SK-N-SH (cell line): ENCODE results near the gene PBX4. TPM values are rescaled to one million over a fixed set of nuclear protein-coding genes. Genes with fewer than 3 reads are reported as not detected.

Experiments used
- CTCF ChIA-PET: fragments of 300-600, 350-600 bp; formaldehyde crosslinking; extraction: SDS; loops from one replicate; lab custom pipeline; 2021; lab: Yijun Ruan, JAX
- POLR2A ChIA-PET: fragments of 350-600 bp; sonication (Branson Sonifier 250); formaldehyde crosslinking; extraction: SDS; loops from one replicate; lab custom pipeline; 2020; ENCODE audit warnings: antibody characterized with exemption, inconsistent platforms; lab: Yijun Ruan, JAX
- DNase-seq: peaks from one replicate; pipeline ENCODE4 v3.0.0; 2012
- H2AFZ ChIP-seq: fragments of 200-600 bp; sonication (generic); 2 replicates; pipeline ENCODE4 v1.8.1; 2016; ENCODE audit warnings: antibody characterized with exemption, mild to moderate bottlenecking, low read depth
- H3F3A ChIP-seq: fragments of 200-600 bp; sonication (generic); replicated peaks from 2 replicates; pipeline ENCODE3; 2016; ENCODE audit warnings: antibody characterized with exemption, mild to moderate bottlenecking; ENCODE audit not compliant: insufficient read depth
- H3K27ac ChIP-seq, 2 experiments: fragments of 200-500 bp in 1 of 2; fragments of 200-600 bp in 1 of 2; sonication (Bioruptor generic) in 1 of 2; sonication (generic), shearing (Covaris generic) in 1 of 2; 2 replicates each; pipeline versions ENCODE4 v1.5.1 to v1.6.1; 2014 to 2016; ENCODE audit warnings: low read depth in 2 of 2, inconsistent platforms in 1 of 2, low read length in 1 of 2, mild to moderate bottlenecking in 1 of 2, mixed read lengths in 1 of 2
- H3K27me3 ChIP-seq: fragments of 200-600 bp; sonication (generic), shearing (Covaris generic); 2 replicates; pipeline ENCODE4 v1.6.1; 2016; ENCODE audit warnings: mixed run types; ENCODE audit not compliant: insufficient read depth
- H3K36me3 ChIP-seq, 2 experiments: fragments of 200-500 bp in 1 of 2; fragments of 200-600 bp in 1 of 2; sonication (Bioruptor generic) in 1 of 2; sonication (generic) in 1 of 2; replicated peaks in 1 of 2; 2 replicates each; pipeline versions ENCODE3 to v1.5.1; 2014 to 2016; ENCODE audit warnings: low read length in 1 of 2, mild to moderate bottlenecking in 1 of 2; ENCODE audit not compliant: insufficient read depth in 2 of 2, control insufficient read depth in 1 of 2
- H3K4me1 ChIP-seq, 2 experiments: fragments of 200-500 bp in 1 of 2; fragments of 200-600 bp in 1 of 2; sonication (Bioruptor generic) in 1 of 2; sonication (generic), shearing (Covaris generic) in 1 of 2; 2 replicates each; pipeline versions ENCODE4 v1.5.1 to v1.6.1; 2014 to 2016; ENCODE audit warnings: low read depth in 1 of 2, low read length in 1 of 2, mixed run types in 1 of 2; ENCODE audit not compliant: insufficient read depth in 2 of 2, control insufficient read depth in 1 of 2
- H3K4me2 ChIP-seq: fragments of 200-600 bp; sonication (generic), shearing (Covaris generic); 2 replicates; pipeline ENCODE4 v1.6.1; 2017; ENCODE audit warnings: mixed run types
- H3K4me3 ChIP-seq, 2 experiments: fragments of 200-500 bp in 1 of 2; fragments of 200-600 bp in 1 of 2; sonication (Bioruptor generic) in 1 of 2; sonication (generic), shearing (Covaris generic) in 1 of 2; 2 replicates each; pipeline versions ENCODE4 v1.5.1 to v1.8.1; 2014 to 2016; ENCODE audit warnings: low read depth in 2 of 2, inconsistent platforms in 1 of 2, low read length in 1 of 2, mild to moderate bottlenecking in 1 of 2, mixed read lengths in 1 of 2, moderate library complexity in 1 of 2
- H3K79me2 ChIP-seq: fragments of 200-600 bp; sonication (generic); 2 replicates; pipeline ENCODE4 v1.8.1; 2017; ENCODE audit warnings: mild to moderate bottlenecking; ENCODE audit not compliant: insufficient read depth
- H3K9ac ChIP-seq: fragments of 200-600 bp; sonication (generic); 2 replicates; pipeline ENCODE4 v1.6.1; 2017; ENCODE audit warnings: mixed run types
- H3K9me2 ChIP-seq: fragments of 200-600 bp; sonication (generic); 2 replicates; pipeline ENCODE4 v1.6.1; 2017; ENCODE audit warnings: mixed run types
- H3K9me3 ChIP-seq: fragments of 200-600 bp; sonication (generic); 2 replicates; pipeline ENCODE4 v1.6.1; 2017; ENCODE audit warnings: mixed run types, mild to moderate bottlenecking, moderate library complexity
- H4K20me1 ChIP-seq: fragments of 200-600 bp; sonication (generic); 2 replicates; pipeline ENCODE4 v1.6.1; 2017; ENCODE audit warnings: mild to moderate bottlenecking, mixed run types; ENCODE audit not compliant: insufficient read depth
- EZH2phosphoT487 ChIP-seq: fragments of 200-600 bp; sonication (generic); IDR thresholded peaks from 2 replicates; pipeline ENCODE4 v1.6.1; 2017; ENCODE audit warnings: low read depth, mixed run types, mild to moderate bottlenecking, antibody characterized with exemption, moderate library complexity, borderline replicate concordance
- FOXJ3 ChIP-seq: sonication (generic); formaldehyde crosslinking; IDR thresholded peaks from 2 replicates; pipeline ENCODE4 v1.5.1; 2020; ENCODE audit warnings: mild to moderate bottlenecking, missing genetic modification reagents
- FOXM1 ChIP-seq: IDR thresholded peaks from 2 replicates; pipeline ENCODE4 v1.4.0; 2012; ENCODE audit warnings: low read depth, mild to moderate bottlenecking
- GABPA ChIP-seq: IDR thresholded peaks from 2 replicates; pipeline ENCODE4 v1.4.0; 2012; ENCODE audit warnings: low read depth, mild to moderate bottlenecking
- JUND ChIP-seq: IDR thresholded peaks from 2 replicates; pipeline ENCODE4 v1.4.0; 2012
- MXI1 ChIP-seq: IDR thresholded peaks from 2 replicates; pipeline ENCODE4 v1.6.1; 2012; ENCODE audit warnings: mild to moderate bottlenecking, low read depth, low read length, improper control_type of control experiment
- NFIC ChIP-seq: IDR thresholded peaks from 2 replicates; pipeline ENCODE4 v1.4.0; 2012; ENCODE audit warnings: borderline replicate concordance
- RAD21 ChIP-seq: IDR thresholded peaks from 2 replicates; pipeline ENCODE4 v1.6.1; 2012; ENCODE audit warnings: mild to moderate bottlenecking, low read length
- RCOR1 ChIP-seq: fragments of 150-350 bp; IDR thresholded peaks from 2 replicates; pipeline ENCODE4 v1.6.1; 2017; ENCODE audit warnings: antibody characterized with exemption, low read length
- REST ChIP-seq: IDR thresholded peaks from 2 replicates; pipeline ENCODE4 v1.6.1; 2012; ENCODE audit warnings: mild to moderate bottlenecking, low read depth, low read length, moderate library complexity
- RXRA ChIP-seq: IDR thresholded peaks from 2 replicates; pipeline ENCODE4 v1.4.0; 2012; ENCODE audit warnings: low read depth, mild to moderate bottlenecking, borderline replicate concordance
- TAF1 ChIP-seq: IDR thresholded peaks from 2 replicates; pipeline ENCODE4 v1.6.1; 2012; ENCODE audit warnings: low read depth, mild to moderate bottlenecking, low read length, moderate library complexity, borderline replicate concordance
- USF1 ChIP-seq: IDR thresholded peaks from 2 replicates; pipeline ENCODE4 v1.4.0; 2012; ENCODE audit warnings: low read depth, borderline replicate concordance
- ZBTB33 ChIP-seq: IDR thresholded peaks from 2 replicates; pipeline ENCODE4 v1.4.0; 2012; ENCODE audit warnings: low read depth, borderline replicate concordance
- WGBS: methylation state at CpG from one replicate; pipeline ENCODE4 v1.1.6; 2017; ENCODE audit warnings: low lambda C conversion rate; 5-methylcytosine and 5-hydroxymethylcytosine counted together
- polyA plus RNA-seq, 3 experiments: library from polyadenylated mRNA; depleted of rRNA; stranded (reverse); fragments of >200 nt; gene quantifications; 2 replicates each; pipeline ENCODE4 v1.2.3, GENCODE V29; 2012
- TF ChIP-seq, protein P1 (sequence below): IDR thresholded peaks from 2 replicates; pipeline ENCODE4; 2012

PBX4 gene
- polyA plus RNA-seq, 1 of the 3 experiments (the other 2 are of a cell fraction), result 6.4 TPM

GRCh38 chr19:19663256-19664120 lies 45.0 kb upstream of the PBX4 start, which contains the start of gene ATP13A1 (continued):
- TF ChIP-seq JUND (no peak), USF1 (no peak), RCOR1 (no peak), ZBTB33 (no peak), EZH2phosphoT487 (no peak), RAD21 (no peak), GABPA (peak; percentile 94), NFIC (no peak), FOXM1 (no peak), FOXJ3 (no peak)

DNA sequence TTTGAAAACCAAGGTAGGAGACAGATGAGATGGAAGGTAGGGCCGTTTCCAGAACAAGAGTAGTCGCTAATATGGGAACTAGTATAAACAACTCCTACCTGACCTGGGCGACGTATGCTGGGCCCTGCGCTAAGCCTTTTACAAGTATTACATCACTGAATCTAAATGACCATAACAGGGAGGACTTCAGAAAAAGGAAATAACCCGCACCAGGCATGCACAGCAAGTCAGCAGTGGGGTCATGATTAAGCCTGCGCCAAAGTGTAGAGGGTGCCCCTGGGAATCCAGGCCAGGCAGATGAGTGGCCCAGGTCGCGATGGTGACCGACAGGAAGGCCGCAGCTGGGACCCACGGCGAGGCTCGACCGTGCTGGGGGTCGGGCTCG lies 44.4 kb upstream of the PBX4 start:
- ChIA-PET CTCF (interaction anchor here (1.0 to 3.1 kb wide), 6 partner anchors 9 to 131 kb away, joined by 3 to 17 read pairs (median 4); partner anchors contain the start of gene GMIP), POLR2A (interaction anchor here (1.3 kb wide), 1 partner anchor 203 kb away, joined by 3 read pairs; the partner anchor contains the start of gene ZNF253)
- H3K9me3 ChIP-seq, result no peaks in the 10 kb centered on the region
- H4K20me1 ChIP-seq, result peaks cover 31% of the 10 kb centered on the region
- 6% methylated on average over 5 of the region's 17 CpGs for WGBS
- H3K4me1 ChIP-seq, result peaks cover 0 to 17% of the 10 kb centered on the region in 2 experiments; a peak in 2 of 4 replicates
- peak overlapping the region; percentile 88 to 92 for H3K27ac ChIP-seq
- H3K79me2 ChIP-seq, result peaks cover 50% of the 10 kb centered on the region
- DNase-seq, result no peak
- no peaks in the 10 kb centered on the region for H3K9me2 ChIP-seq
- H3F3A ChIP-seq, result no peaks in the 10 kb centered on the region
- peak overlapping the region; percentile 86 for H3K9ac ChIP-seq
- H3K36me3 ChIP-seq, result peaks cover 11 to 17% of the 10 kb centered on the region in 2 experiments
- no peaks in the 10 kb centered on the region for H3K27me3 ChIP-seq
- H2AFZ ChIP-seq, result no peak overlapping the region; the same call in 1 of the 2 replicates
- H3K4me2 ChIP-seq, result peak overlapping the region; percentile 74
- peak overlapping the region; percentile 83 to 90 for H3K4me3 ChIP-seq
- TF ChIP-seq MXI1 (no peak; the same call in 1 of the 2 replicates), TAF1 (no peak), RXRA (no peak), REST (no peak; the same call in 1 of the 2 replicates), FOXM1 (no peak)
- TF ChIP-seq, protein P1, sequence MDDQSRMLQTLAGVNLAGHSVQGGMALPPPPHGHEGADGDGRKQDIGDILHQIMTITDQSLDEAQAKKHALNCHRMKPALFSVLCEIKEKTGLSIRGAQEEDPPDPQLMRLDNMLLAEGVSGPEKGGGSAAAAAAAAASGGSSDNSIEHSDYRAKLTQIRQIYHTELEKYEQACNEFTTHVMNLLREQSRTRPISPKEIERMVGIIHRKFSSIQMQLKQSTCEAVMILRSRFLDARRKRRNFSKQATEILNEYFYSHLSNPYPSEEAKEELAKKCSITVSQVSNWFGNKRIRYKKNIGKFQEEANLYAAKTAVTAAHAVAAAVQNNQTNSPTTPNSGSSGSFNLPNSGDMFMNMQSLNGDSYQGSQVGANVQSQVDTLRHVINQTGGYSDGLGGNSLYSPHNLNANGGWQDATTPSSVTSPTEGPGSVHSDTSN, result no peak
- TF ChIP-seq, all 33 proteins: peak for 0
